NCI-H774 (cell line): ENCODE results near the gene MRTFA.

Experiments
- DNase-seq: peaks from one replicate; lab custom pipeline; 2025; lab: John Stamatoyannopoulos, UW

The MRTFA gene

GRCh38 chr22:40426594-40427333, 209.8 kb downstream of the MRTFA start:
- DNase-seq: peak; percentile 83

DNA sequence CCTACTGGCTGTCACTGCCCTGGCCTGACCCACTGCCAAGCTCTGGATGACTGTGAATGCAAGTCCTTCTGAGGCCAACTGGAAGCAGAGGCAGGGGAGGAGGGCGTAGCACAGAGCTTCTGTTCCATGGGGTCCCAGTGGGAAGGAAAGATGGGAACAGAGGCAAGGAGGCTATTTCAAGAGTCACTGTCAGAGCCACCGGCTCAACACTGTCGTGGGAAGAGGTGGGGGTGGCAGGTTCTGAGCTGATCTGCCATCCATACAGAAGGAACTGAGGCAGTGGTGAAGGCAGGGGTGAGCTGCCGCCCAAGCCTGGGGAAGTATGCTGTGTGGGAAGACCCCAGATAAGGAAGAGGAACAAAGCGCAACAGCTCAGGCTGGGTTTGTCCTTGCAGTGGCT, 211.4 kb downstream of the MRTFA start:
- no peak for DNase-seq

GRCh38 chr22:40423882-40424640, 212.5 kb downstream of the MRTFA start:
- DNase-seq: no peak

GRCh38 chr22:40423310-40423688, 213.2 kb downstream of the MRTFA start:
- no peak for DNase-seq

DNA sequence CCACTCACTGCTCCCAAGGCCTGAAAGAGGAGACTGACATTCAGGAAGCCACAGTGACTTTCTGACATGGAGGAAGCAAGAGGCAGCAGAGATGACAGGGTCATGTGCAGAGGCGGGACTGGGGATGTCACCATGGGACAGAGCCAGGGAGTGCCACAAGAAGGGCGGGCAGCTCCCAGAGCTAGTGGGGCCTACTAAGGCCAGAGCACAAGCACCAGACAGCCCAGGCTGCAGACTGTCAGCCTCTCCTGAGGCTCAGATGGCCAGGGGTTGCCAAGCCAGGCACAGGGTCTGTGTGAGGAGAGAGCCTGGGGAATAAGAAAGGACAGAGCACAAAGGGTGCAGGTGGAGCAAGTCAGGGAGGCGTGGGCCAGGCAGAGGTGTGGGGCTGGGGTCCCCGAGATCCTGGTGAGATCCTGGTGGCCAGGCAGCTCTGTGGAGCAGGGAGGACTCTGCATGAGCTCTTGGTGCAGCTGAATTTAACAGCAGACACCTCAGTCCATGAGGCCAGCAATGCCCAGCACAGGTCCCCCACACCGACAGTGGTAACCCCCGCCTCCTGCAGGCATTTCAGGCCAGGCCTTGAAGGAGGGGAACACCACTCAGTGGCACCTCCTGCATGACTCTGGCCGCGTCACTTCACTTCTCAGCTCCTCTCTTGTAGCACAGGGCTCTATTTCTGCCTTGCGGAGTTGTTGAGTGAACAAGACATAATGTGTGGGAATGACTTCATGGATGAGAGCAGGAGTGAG, 213.8 kb downstream of the MRTFA start:
- DNase-seq: no peak

GRCh38 chr22:40421941-40422340, 214.6 kb downstream of the MRTFA start:
- DNase-seq: no peak

DNA sequence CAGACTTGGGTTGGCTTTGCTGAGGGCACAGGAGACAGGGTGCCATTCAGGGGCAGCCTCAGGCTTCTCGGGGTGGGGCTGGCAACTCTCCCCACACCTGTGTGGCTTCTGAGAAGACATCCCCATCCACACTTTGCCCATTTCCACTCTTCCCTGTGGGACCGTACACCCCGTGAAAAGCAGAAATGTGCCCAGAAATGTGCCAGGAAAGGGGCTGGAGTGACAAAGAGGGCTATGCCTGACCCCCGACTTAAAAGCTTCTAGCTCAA, 215.5 kb downstream of the MRTFA start:
- no peak for DNase-seq

DNA sequence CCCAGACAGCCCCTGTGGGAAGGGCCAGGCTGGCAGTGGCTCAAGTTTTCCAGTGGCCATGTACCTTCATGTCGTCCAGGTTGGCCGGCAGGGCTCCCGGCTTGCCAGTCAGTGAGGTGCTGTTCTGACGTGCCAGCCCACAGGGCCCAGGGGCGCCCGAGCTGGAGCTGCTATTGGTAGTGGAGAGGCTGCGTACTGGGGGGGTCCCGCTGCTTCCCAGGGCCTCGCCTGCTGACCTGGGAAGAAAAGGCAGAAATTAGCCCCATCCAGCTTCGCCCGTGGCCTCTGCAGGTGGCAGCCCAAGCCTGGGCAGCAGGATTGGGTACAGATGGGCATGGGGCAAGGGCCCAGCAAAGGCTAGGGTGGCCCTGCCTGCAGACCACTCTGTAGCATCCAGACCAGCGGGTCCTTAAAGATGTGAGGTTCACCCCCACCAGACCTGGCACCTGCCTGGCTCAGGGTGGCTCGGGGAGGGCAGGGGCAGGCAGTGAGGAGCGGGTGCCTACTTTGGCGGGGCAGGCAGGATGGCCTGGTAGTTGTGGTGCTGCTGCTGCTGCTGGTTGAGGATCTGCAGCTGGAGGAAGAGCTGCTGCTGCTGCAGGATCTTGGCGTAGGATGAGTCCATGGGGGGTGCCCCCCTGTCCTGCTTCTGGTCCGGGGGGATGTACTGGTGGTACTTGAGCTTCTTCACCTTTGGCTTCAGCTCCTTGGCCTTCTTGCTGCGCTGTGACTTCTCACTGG, 216.0 kb downstream of the MRTFA start:
- DNase-seq: no peak

DNA sequence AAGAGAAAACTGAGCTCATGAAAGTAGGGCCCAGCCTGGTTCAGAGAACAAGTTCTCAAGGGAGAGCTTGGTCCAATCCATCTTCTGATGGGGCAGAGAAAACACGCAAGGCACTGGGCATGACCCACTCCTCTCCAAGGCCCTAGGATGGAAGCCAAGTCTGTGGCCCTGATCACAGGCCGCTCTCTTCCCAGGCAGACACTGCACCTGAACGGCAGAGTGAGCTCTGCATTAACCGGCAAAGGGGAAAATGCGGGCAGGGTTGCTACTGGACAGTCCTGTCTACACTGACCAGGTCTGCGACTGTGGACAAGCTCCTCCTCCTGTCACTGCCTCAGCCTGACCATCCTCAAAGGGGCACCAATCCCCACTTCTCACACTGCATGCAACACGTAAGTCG, 216.8 kb downstream of the MRTFA start:
- DNase-seq: no peak

- no peak for DNase-seq
Observed at GRCh38 chr22:40418366-40419201, 217.9 kb downstream of the MRTFA start.

- DNase-seq: no peak
Observed at GRCh38 chr22:40417881-40418280, 218.6 kb downstream of the MRTFA start.

GRCh38 chr22:40417041-40417440, 219.5 kb downstream of the MRTFA start:
- no peak for DNase-seq

GRCh38 chr22:40416636-40417035, 219.9 kb downstream of the MRTFA start:
- no peak for DNase-seq

- no peak for DNase-seq
Observed at GRCh38 chr22:40416267-40416570, 220.3 kb downstream of the MRTFA start.

GRCh38 chr22:40415531-40416266, 220.8 kb downstream of the MRTFA start:
- no peak for DNase-seq

DNA sequence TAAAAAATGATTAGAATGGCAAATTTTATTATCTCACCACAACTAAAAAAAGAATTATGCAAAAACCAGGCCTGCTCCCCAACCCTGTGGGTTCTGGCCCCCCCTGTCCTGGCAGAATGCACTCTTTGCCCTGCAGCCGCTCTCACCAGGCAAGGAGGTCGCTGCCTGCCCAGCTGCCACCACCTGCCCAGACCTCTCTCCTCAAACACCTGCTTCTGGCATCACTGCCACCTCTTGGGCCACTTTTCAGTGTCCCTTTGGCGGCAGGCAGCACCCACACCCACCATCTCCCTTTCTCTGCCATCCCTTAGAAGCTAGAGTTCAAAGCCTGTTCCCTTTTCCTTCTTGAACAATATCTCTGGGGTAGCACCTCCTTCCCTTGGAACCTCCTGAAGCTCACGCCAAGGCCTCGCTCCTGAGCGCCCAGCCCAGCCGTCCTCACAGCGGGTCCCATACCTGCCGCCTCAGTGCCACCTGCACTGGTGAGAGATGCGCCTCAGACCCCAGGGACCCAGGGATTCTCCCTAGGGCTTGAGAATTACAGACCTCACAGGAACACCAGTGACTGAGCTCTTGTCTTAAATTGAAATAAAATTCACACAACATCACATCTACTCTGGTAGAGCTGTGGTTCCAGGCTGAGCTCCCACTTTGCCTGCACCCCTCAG, 221.5 kb downstream of the MRTFA start:
- DNase-seq: no peak

DNA sequence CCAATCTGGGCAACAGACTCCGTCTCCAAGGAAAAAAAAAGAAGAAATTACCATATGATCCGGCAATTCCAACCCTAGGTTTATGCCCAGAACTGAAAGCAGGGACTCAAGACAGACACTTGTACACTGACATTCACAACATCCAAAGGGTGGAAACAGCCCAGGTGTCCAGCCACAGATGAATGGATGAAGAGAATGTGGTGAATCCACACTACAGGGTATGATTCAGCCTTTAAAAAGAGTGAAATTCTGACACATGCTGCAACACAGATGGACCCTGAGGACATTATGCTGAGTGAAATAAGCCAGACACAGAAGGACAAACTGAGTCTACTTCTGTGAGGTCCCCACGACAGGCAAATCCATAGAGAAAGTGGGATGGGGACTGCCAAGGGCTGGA, 222.2 kb downstream of the MRTFA start:
- no peak for DNase-seq

DNA sequence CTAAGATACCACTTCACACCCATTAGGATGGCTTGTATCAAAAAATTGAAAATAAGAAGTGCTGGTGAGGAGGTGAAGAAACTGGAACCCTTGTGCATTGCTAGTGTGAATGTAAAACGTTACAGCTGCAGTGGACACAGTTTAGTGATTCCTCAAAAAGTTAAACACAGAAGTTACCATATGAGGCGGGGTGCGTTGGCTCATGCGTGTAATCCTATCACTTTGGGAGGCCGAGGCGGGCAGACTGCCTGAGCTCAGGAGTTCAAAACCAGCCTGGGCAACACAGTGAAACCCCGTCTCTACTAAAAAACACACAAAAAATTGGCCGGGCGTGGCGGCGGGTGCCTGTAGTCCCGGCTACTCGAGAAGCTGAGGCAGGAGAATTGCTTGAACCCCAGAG, 222.6 kb downstream of the MRTFA start:
- no peak for DNase-seq

DNA sequence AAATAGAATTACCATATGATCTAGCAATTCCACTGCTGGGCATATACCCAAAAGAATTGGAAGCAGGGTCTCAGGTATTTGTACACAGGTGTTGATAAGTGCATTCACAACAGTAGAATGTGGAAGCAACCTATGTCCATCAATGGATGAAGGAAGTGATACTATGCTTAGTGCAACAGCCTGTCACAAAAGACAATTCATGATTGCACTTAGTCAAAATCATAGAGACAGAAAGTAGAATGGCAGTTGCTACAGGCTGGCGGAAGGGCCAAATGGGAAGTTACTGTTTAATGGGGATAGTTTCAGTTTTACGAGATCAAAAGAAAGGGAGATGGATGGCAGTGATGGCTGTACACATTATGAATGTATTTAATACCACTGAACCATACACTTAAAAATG, 224.1 kb downstream of the MRTFA start:
- DNase-seq: no peak

- DNase-seq: no peak
Observed at GRCh38 chr22:40411506-40411861, 225.0 kb downstream of the MRTFA start.
